HEK293 (cell line): ENCODE data around the gene HDC.

ENCODE experiments used
- CTCF ChIA-PET: fragments of 350-600 bp; formaldehyde crosslinking; extraction: SDS; loops from one replicate; lab custom pipeline; 2021; ENCODE audit warnings: antibody characterized with exemption; lab: Yijun Ruan, JAX
- POLR2A ChIA-PET: fragments of 300-600 bp; formaldehyde crosslinking; extraction: SDS; loops from one replicate; lab custom pipeline; 2020; ENCODE audit warnings: antibody characterized with exemption, inconsistent platforms; lab: Yijun Ruan, JAX
- H3K27ac ChIP-seq: fragments of 200-500 bp; sonication (Bioruptor generic); 2 replicates; pipeline ENCODE4 v1.5.1; 2014; ENCODE audit warnings: low read depth, low read length, control low read depth, inconsistent platforms; ENCODE audit errors: extremely low read depth
- H3K36me3 ChIP-seq, 2 experiments: fragments of 200-500 bp in 1 of 2; sonication (Bioruptor generic) in 1 of 2; 1 replicate in 1 of 2; 2 replicates in 1 of 2; pipeline ENCODE4 v1.5.1; 2014 to 2017; ENCODE audit warnings: inconsistent platforms in 2 of 2, low read length in 2 of 2; ENCODE audit not compliant: control insufficient read depth in 2 of 2, insufficient read depth in 1 of 2
- H3K4me1 ChIP-seq: fragments of 200-500 bp; sonication (Bioruptor generic); 2 replicates; pipeline ENCODE4 v1.5.1; 2014; ENCODE audit warnings: mild to moderate bottlenecking, low read length, inconsistent platforms; ENCODE audit not compliant: control insufficient read depth, insufficient read depth
- H3K4me3 ChIP-seq: 2 replicates; pipeline ENCODE4 v1.5.1; 2011; ENCODE audit warnings: low read depth, mild to moderate bottlenecking, control low read depth, low read length, moderate library complexity
- H3K9me3 ChIP-seq: fragments of 200-500 bp; sonication (Bioruptor generic); 2 replicates; pipeline ENCODE4 v1.5.1; 2014; ENCODE audit warnings: low read depth, low read length, inconsistent platforms; ENCODE audit not compliant: control insufficient read depth, insufficient read depth
- ELK4 ChIP-seq: IDR thresholded peaks from 2 replicates; pipeline ENCODE4 v1.6.1; 2011; ENCODE audit warnings: mild to moderate bottlenecking, low read depth, low read length, borderline replicate concordance
- GFI1B ChIP-seq: fragments of 450-650 bp; formaldehyde crosslinking; IDR thresholded peaks from 2 replicates; pipeline ENCODE4 v1.5.1; 2016; ENCODE audit warnings: missing biosample characterization, missing genetic modification characterization
- KLF1 ChIP-seq: fragments of 450-650 bp; formaldehyde crosslinking; IDR thresholded peaks from 2 replicates; pipeline ENCODE4 v1.5.1; 2016; ENCODE audit warnings: missing biosample characterization, missing genetic modification characterization
- SALL2 ChIP-seq: fragments of 450-650 bp; formaldehyde crosslinking; IDR thresholded peaks from 2 replicates; pipeline ENCODE4 v1.5.0; 2017; ENCODE audit warnings: missing biosample characterization, mild to moderate bottlenecking, missing genetic modification characterization, borderline replicate concordance
- SCRT2 ChIP-seq: fragments of 450-650 bp; formaldehyde crosslinking; IDR thresholded peaks from 2 replicates; pipeline ENCODE4 v1.5.1; 2016; ENCODE audit warnings: missing biosample characterization, missing genetic modification characterization
- ZNF223 ChIP-seq: fragments of 450-650 bp; formaldehyde crosslinking; IDR thresholded peaks from 2 replicates; pipeline ENCODE4 v1.5.1; 2016; ENCODE audit warnings: missing biosample characterization, missing genetic modification characterization
- ZNF26 ChIP-seq: fragments of 450-650 bp; formaldehyde crosslinking; IDR thresholded peaks from 2 replicates; pipeline ENCODE4 v1.5.1; 2016; ENCODE audit warnings: missing biosample characterization, missing genetic modification characterization
- ZNF518A ChIP-seq: fragments of 450-650 bp; formaldehyde crosslinking; conservative IDR thresholded peaks from 2 replicates; pipeline ENCODE4 v1.5.1; 2016; ENCODE audit warnings: low read depth, missing biosample characterization, missing genetic modification characterization
- ZNF529 ChIP-seq: fragments of 450-650 bp; formaldehyde crosslinking; IDR thresholded peaks from 2 replicates; pipeline ENCODE4 v1.5.1; 2017; ENCODE audit warnings: missing genetic modification characterization, missing biosample characterization; ENCODE audit not compliant: insufficient replicate concordance
- ZNF548 ChIP-seq: fragments of 450-650 bp; formaldehyde crosslinking; IDR thresholded peaks from 2 replicates; pipeline ENCODE4 v1.5.1; 2016; ENCODE audit warnings: missing biosample characterization, missing genetic modification characterization
- ZNF623 ChIP-seq: fragments of 450-650 bp; formaldehyde crosslinking; IDR thresholded peaks from 2 replicates; pipeline ENCODE4 v1.5.1; 2016; ENCODE audit warnings: missing biosample characterization, missing genetic modification characterization
- ZNF704 ChIP-seq: fragments of 450-650 bp; formaldehyde crosslinking; IDR thresholded peaks from 2 replicates; pipeline ENCODE4 v1.5.1; 2016; ENCODE audit warnings: missing biosample characterization, missing genetic modification characterization

HDC gene

GRCh38 chr15:50312636-50313035, 47.1 kb upstream of the HDC start:
- Histone ChIP-seq H3K4me1 (no peaks in the 10 kb centered on the region), H3K27ac (no peak overlapping the region), H3K36me3 (peaks cover 0 to 4% of the 10 kb centered on the region in 2 experiments; a peak in 1 of 3 replicates), H3K9me3 (no peaks in the 10 kb centered on the region), H3K4me3 (no peak overlapping the region)
- ChIA-PET CTCF (no interaction called here), POLR2A (no interaction called here)
- TF ChIP-seq ZNF548 (tag by site-specific recombination) (no peak), SCRT2 (tag by site-specific recombination) (no peak), ZNF26 (tag by site-specific recombination) (no peak)

GRCh38 chr15:50307799-50308198, 42.3 kb upstream of the HDC start:
- ChIA-PET CTCF (no interaction called here), POLR2A (no interaction called here)
- H3K4me3 ChIP-seq: no peak overlapping the region
- TF ChIP-seq ELK4: no peak
- no peak for TF ChIP-seq ZNF223 (tag by site-specific recombination)
- no peak for TF ChIP-seq GFI1B
- TF ChIP-seq ZNF704 (tag by site-specific recombination): no peak
- no peak for TF ChIP-seq KLF1
- TF ChIP-seq SALL2: no peak
- TF ChIP-seq ZNF26 (tag by site-specific recombination): no peak
- no peak for TF ChIP-seq ZNF529 (tag by site-specific recombination)
- no peak for TF ChIP-seq ZNF518A (tag by site-specific recombination)
- no peak for TF ChIP-seq ZNF623 (tag by site-specific recombination)
- peaks cover 0 to 7% of the 10 kb centered on the region in 2 experiments for H3K36me3 ChIP-seq
- no peaks in the 10 kb centered on the region for H3K4me1 ChIP-seq
- no peak overlapping the region for H3K27ac ChIP-seq
- no peaks in the 10 kb centered on the region for H3K9me3 ChIP-seq
